Stimulated activated CD4-positive, alpha-beta T cell treated with anti-CD3 and anti-CD28 coated beads, Interleukin-2, amount 100 ng/mL, for 4 hours (primary cell): Measurements from ENCODE around the gene BMP7.

Experiments used
- DNase-seq: peaks from one replicate; pipeline ENCODE4 v3.0.0-alpha.2; 2020; ENCODE audit warnings: low read depth

Gene BMP7

GRCh38 chr20:57225830-57226229 is 40.6 kb downstream of the BMP7 start:
- no peak for DNase-seq

- no peak for DNase-seq
These were observed 41.2 kb downstream of the BMP7 start for GRCh38 chr20:57225197-57225733.

GRCh38 chr20:57224641-57225138 is 41.8 kb downstream of the BMP7 start:
- no peak for DNase-seq

- no peak for DNase-seq
These were observed 42.6 kb downstream of the BMP7 start for GRCh38 chr20:57223648-57224489.

GRCh38 chr20:57222631-57222950 is 43.9 kb downstream of the BMP7 start:
- no peak for DNase-seq

- DNase-seq: no peak
These were observed 44.4 kb downstream of the BMP7 start for GRCh38 chr20:57221916-57222630.

- DNase-seq: no peak
These were observed 45.9 kb downstream of the BMP7 start for GRCh38 chr20:57220337-57221145.

GRCh38 chr20:57219071-57219677 is 47.3 kb downstream of the BMP7 start:
- no peak for DNase-seq

GRCh38 chr20:57218489-57218888 is 48.0 kb downstream of the BMP7 start:
- no peak for DNase-seq

GRCh38 chr20:57217802-57218201 is 48.6 kb downstream of the BMP7 start:
- no peak for DNase-seq

- DNase-seq: no peak
These were observed 49.8 kb downstream of the BMP7 start for GRCh38 chr20:57216669-57217068.

GRCh38 chr20:57215826-57216471 is 50.5 kb downstream of the BMP7 start:
- no peak for DNase-seq

- no peak for DNase-seq
These were observed 51.0 kb downstream of the BMP7 start for GRCh38 chr20:57215426-57215825.

- DNase-seq: no peak
These were observed 51.5 kb downstream of the BMP7 start for GRCh38 chr20:57214948-57215347.

GRCh38 chr20:57214427-57214826 is 52.0 kb downstream of the BMP7 start:
- no peak for DNase-seq

- no peak for DNase-seq
These were observed 52.5 kb downstream of the BMP7 start for GRCh38 chr20:57213924-57214323.

- no peak for DNase-seq
These were observed 53.1 kb downstream of the BMP7 start for GRCh38 chr20:57213291-57213690.

GRCh38 chr20:57212534-57213276 is 53.7 kb downstream of the BMP7 start:
- DNase-seq: no peak

- no peak for DNase-seq
These were observed 54.4 kb downstream of the BMP7 start for GRCh38 chr20:57211908-57212533.

GRCh38 chr20:57211406-57211805 is 55.0 kb downstream of the BMP7 start:
- no peak for DNase-seq
